Mucosa of rectum (tissue), 2 donors: ENCODE results near the gene LRMDA.

Source experiments
- H3K27ac ChIP-seq, 2 donors: one replicate each; pipeline ENCODE4 v1.7.0; 2013; ENCODE audit warnings: inconsistent platforms in 2 of 2, low read depth in 2 of 2, low read length in 2 of 2
- H3K27me3 ChIP-seq, 2 donors: one replicate each; pipeline ENCODE4 v1.7.0; 2013; ENCODE audit warnings: low read length in 2 of 2; ENCODE audit not compliant: control insufficient read depth in 2 of 2, insufficient read depth in 2 of 2
- H3K36me3 ChIP-seq, 2 donors: one replicate each; pipeline ENCODE4 v1.7.0; 2013; ENCODE audit warnings: low read length in 2 of 2; ENCODE audit not compliant: control insufficient read depth in 2 of 2, insufficient read depth in 2 of 2
- H3K4me1 ChIP-seq, 2 donors: one replicate each; pipeline ENCODE4 v1.7.0; 2013; ENCODE audit warnings: low read length in 2 of 2, mild to moderate bottlenecking in 1 of 2; ENCODE audit not compliant: control insufficient read depth in 2 of 2, insufficient read depth in 2 of 2
- H3K4me3 ChIP-seq, 2 donors: one replicate each; pipeline ENCODE4 v1.7.0; 2013; ENCODE audit warnings: low read length in 2 of 2
- H3K9ac ChIP-seq, 2 donors: one replicate each; pipeline ENCODE4 v1.7.0; 2013; ENCODE audit warnings: low read length in 2 of 2, low read depth in 1 of 2, mild to moderate bottlenecking in 1 of 2
- H3K9me3 ChIP-seq, 2 donors: one replicate each; pipeline ENCODE4 v1.7.0; 2013; ENCODE audit warnings: low read length in 2 of 2; ENCODE audit not compliant: control insufficient read depth in 2 of 2
- donor health status: healthy.
- donor health status: Normal muscosa, but diverticular disease.

LRMDA gene

DNA sequence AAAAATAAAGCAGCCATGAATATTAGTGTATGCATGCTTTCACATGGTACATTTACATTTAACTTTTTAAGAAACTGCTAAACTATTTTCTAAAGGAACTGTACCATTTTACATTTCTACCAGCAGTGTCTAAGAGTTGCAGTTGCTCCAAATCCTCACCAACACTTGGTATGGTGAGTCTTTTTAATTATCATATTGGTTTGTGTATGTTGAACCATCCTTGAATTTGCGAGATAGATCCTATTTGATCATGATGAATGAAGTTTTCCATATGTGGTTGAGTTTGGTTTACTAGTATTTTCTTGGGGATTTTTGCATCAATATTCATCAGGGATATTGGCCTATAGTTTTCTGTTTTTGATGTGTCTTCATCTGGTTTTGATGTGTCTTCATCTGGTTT lies 1057.2 kb downstream of the LRMDA start:
- H3K36me3 ChIP-seq = no peaks in the 10 kb centered on the region
- H3K4me3 ChIP-seq = no peak overlapping the region
- H3K27me3 ChIP-seq = no peaks in the 10 kb centered on the region
- H3K27ac ChIP-seq = no peak overlapping the region
- no peaks in the 10 kb centered on the region for H3K4me1 ChIP-seq
- no peak overlapping the region for H3K9ac ChIP-seq
- H3K9me3 ChIP-seq = peaks cover 0 to 3% of the 10 kb centered on the region in 2 donors

DNA sequence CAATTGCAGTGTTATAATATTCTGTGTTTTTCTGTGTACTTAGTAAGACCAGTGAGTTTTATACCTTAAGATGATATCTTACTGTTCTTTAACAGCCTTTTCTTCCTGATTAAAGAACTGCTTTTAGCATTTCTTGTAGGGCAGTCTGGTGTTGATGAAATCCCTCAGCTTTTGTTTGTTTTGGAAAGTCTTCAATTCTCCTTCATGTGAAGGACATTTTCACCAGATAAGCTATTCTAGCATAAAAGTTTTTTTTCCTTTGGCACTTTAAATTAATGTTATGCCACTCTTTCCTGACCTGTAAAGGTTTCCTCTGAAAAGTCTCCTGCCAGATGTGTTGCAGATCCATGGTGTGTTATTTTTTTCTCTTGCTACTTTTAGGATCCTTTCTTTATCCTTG lies 1059.8 kb downstream of the LRMDA start:
- H3K9me3 ChIP-seq = peaks cover 0 to 3% of the 10 kb centered on the region in 2 donors
- no peak overlapping the region for H3K27ac ChIP-seq

DNA sequence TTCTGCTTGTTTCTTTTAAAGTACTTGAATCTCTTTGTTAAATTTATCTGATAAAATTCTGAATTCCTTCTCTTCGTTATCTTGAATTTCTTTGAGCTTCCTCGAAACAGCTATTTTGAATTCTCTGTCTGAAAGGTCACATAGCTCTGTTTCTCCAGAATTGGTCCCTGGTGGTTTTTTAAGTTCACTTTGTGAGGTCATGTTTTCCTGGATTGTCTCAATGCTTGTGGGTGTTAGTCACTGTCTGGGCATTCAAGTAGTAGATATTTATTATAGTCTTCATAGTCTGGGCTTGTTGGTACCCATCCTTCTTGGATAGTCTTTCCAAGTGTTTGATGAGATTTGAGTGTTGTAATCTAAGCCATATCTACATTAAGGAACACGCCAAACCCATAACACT lies 1060.6 kb downstream of the LRMDA start:
- Histone ChIP-seq H3K27ac (no peak overlapping the region), H3K9me3 (peaks cover 0 to 3% of the 10 kb centered on the region in 2 donors), H3K9ac (no peak overlapping the region), H3K27me3 (no peaks in the 10 kb centered on the region), H3K36me3 (no peaks in the 10 kb centered on the region), H3K4me1 (no peaks in the 10 kb centered on the region), H3K4me3 (no peak overlapping the region)

More for the DNA sequence above, 1059.8 kb downstream of the LRMDA start:
- Histone ChIP-seq H3K4me1 (no peaks in the 10 kb centered on the region), H3K36me3 (no peaks in the 10 kb centered on the region), H3K9ac (no peak overlapping the region), H3K4me3 (no peak overlapping the region), H3K27me3 (no peaks in the 10 kb centered on the region)

DNA sequence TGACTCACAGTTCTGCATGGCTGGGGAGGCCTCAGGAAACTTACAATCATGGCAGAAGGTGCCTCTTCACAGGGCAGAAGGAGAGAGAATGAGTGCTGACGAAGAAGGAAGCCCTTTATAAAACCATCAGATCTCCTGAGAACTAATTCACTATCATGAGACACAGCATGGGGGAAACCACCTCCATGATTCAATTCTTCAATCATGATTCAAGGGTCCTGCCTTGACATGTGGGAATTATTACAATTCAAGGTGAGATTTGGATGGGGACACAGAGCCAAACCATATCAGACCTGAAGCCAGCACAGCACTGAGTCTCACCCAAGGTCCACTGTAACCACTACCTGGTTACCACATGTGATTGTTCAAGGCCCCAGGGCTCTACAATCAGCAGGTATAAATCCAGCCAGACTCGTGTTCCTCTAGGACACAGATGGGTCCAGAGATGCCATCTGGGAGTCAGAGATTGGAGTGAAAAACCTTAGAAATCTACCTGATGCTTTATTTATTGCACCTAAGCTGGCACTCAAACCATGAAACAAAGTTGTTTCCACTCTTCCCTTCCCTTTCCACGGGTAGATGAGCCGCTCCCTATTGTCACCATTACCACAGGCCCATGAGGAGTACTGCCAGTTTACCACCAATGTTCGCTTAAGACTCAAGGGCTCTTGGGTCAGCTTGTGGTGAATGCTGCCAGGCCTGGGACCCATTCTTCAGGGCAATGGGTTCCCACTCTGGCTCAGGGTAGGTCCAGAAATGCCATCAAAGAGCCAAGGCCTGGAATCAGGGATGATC lies 1061.5 kb downstream of the LRMDA start:
- peaks cover 0 to 3% of the 10 kb centered on the region in 2 donors for H3K9me3 ChIP-seq
- no peaks in the 10 kb centered on the region for H3K27me3 ChIP-seq
- H3K36me3 ChIP-seq = no peaks in the 10 kb centered on the region
- H3K9ac ChIP-seq = no peak overlapping the region
- no peak overlapping the region for H3K4me3 ChIP-seq
- no peak overlapping the region for H3K27ac ChIP-seq
- no peaks in the 10 kb centered on the region for H3K4me1 ChIP-seq

GRCh38 chr10:76497666-76498065 lies 1066.2 kb downstream of the LRMDA start:
- Histone ChIP-seq H3K4me3 (no peak overlapping the region), H3K9ac (no peak overlapping the region), H3K36me3 (no peaks in the 10 kb centered on the region), H3K4me1 (no peaks in the 10 kb centered on the region), H3K27me3 (no peaks in the 10 kb centered on the region), H3K9me3 (no peaks in the 10 kb centered on the region), H3K27ac (no peak overlapping the region)

DNA sequence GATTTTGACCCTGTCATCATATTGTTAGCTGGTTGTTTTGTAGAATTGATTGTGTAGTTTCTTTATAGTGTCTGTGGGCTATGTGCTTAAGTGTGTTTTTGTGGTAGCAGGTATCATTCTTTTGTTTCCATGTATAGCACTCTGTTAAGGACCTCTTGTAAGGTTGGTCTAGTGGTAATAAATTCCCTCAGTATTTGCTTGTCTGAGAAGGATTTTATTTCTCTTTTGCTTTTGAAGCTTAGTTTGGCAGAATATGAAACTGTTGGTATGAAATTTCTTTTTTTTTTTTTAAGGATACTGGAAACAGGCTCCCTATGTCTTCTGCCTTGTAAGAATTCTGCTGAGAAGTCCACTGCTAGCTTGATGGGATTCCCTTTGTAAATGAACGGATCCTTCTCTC lies 1073.4 kb downstream of the LRMDA start:
- H3K27ac ChIP-seq = no peak overlapping the region
- H3K27me3 ChIP-seq = no peaks in the 10 kb centered on the region
- no peak overlapping the region for H3K4me3 ChIP-seq
- no peaks in the 10 kb centered on the region for H3K36me3 ChIP-seq
- no peaks in the 10 kb centered on the region for H3K4me1 ChIP-seq
- peaks cover 0 to 4% of the 10 kb centered on the region in 2 donors for H3K9me3 ChIP-seq
- no peak overlapping the region for H3K9ac ChIP-seq

DNA sequence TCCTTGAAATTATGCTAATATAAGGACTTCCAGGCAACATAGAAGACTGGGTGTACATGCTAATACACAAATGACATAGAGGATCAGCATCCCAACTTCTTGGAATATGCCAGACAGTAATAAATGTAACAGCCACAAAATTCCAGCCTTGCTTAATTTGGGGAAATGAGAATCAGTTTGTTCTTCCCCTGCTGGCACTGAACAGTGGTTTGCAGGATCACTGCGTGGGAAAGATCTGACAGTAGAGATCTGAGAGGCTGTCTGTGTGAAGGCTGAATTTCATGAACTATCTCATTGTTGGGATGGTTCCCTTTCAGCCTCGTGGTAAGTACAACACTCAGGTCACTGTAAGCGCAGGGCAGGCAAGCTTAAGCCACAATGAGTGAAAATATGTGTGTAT lies 1078.0 kb downstream of the LRMDA start:
- H3K4me3 ChIP-seq = no peak overlapping the region
- no peaks in the 10 kb centered on the region for H3K36me3 ChIP-seq
- no peaks in the 10 kb centered on the region for H3K4me1 ChIP-seq
- no peak overlapping the region for H3K27ac ChIP-seq
- H3K27me3 ChIP-seq = no peaks in the 10 kb centered on the region
- no peak overlapping the region for H3K9ac ChIP-seq
- H3K9me3 ChIP-seq = peaks cover 0 to 4% of the 10 kb centered on the region in 2 donors

GRCh38 chr10:76514321-76514720 lies 1082.9 kb downstream of the LRMDA start:
- Histone ChIP-seq H3K4me3 (no peak overlapping the region), H3K4me1 (no peaks in the 10 kb centered on the region), H3K36me3 (no peaks in the 10 kb centered on the region), H3K9me3 (no peaks in the 10 kb centered on the region), H3K27ac (no peak overlapping the region), H3K9ac (no peak overlapping the region), H3K27me3 (no peaks in the 10 kb centered on the region)

- no peaks in the 10 kb centered on the region for H3K9me3 ChIP-seq
- no peak overlapping the region for H3K4me3 ChIP-seq
- H3K27ac ChIP-seq = no peak overlapping the region
- no peak overlapping the region for H3K9ac ChIP-seq
- H3K36me3 ChIP-seq = no peaks in the 10 kb centered on the region
- H3K4me1 ChIP-seq = no peaks in the 10 kb centered on the region
- no peaks in the 10 kb centered on the region for H3K27me3 ChIP-seq
Observed at GRCh38 chr10:76514869-76515268, 1083.4 kb downstream of the LRMDA start.

- Histone ChIP-seq H3K9me3 (no peaks in the 10 kb centered on the region), H3K27me3 (no peaks in the 10 kb centered on the region), H3K27ac (no peak overlapping the region), H3K36me3 (no peaks in the 10 kb centered on the region), H3K4me1 (no peaks in the 10 kb centered on the region), H3K4me3 (no peak overlapping the region), H3K9ac (no peak overlapping the region)
Observed at GRCh38 chr10:76522547-76522946, 1091.1 kb downstream of the LRMDA start.
